ENCODE results near the gene CDH4. TPM values are rescaled to one million over a fixed set of nuclear protein-coding genes. Genes with fewer than 3 reads are reported as not detected.
"Not testable (repeated sequence)": the region's sequence is repeated elsewhere in the genome, so short reads cannot be mapped to it uniquely, and the experiment has no call there.

CDH4 gene
- total RNA-seq, 1 donor from 2014 or later, result 3.2 TPM

DNA sequence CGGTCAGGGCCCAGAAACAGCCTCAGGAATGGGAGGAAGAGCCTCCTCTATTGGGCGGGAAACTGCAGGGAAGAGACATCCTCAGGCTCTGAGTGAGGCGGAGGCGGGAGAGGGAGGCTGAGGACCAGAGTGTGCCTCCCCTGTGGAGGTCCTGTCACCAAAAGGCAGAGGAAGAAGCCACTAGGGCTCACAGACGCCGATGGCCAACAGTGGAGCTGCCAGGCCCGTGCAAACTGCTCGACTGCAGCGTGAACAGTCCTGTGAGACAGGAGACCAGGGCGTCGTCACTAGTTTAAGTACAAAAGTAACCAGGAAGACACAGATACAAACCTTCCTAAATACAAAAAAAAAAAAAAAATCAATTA is 730.9 kb downstream of the CDH4 start:
- peaks cover 3% of the 10 kb centered on the region for H3K9me3 Mint-ChIP-seq (ENCODE audit: unreplicated experiment)
- Histone ChIP-seq H3K36me3 (ENCODE audit: insufficient read depth, low read length) (peaks cover under 1% of the 10 kb centered on the region), H4K20me1 (ENCODE audit: insufficient read depth, low read length) (peaks cover 25% of the 10 kb centered on the region), H3K4me1 (ENCODE audit: insufficient read depth, low read length) (no peaks in the 10 kb centered on the region), H3K79me2 (ENCODE audit: insufficient read depth, low read length) (no peaks in the 10 kb centered on the region), H3K4me2 (ENCODE audit: low read length) (no peak overlapping the region), H3K27me3 (ENCODE audit: insufficient read depth, low read length) (no peaks in the 10 kb centered on the region), H3K27ac (ENCODE audit: low read depth, low read length) (no peak overlapping the region), H3K4me3 (ENCODE audit: insufficient read depth, low read depth, low read length) (no peak overlapping the region), H3K9me3 (ENCODE audit: insufficient read depth, low read depth, low read length) (no peaks in the 10 kb centered on the region), H2AFZ (ENCODE audit: low read depth, low read length) (no peak overlapping the region), H3K9ac (ENCODE audit: low read length) (no peak overlapping the region)
- FAIRE-seq (no peak), DNase-seq (ENCODE audit: low read depth) (no peak)
- H3K4me3 Mint-ChIP-seq (ENCODE audit: unreplicated experiment), result no peak overlapping the region
- H3K36me3 Mint-ChIP-seq (ENCODE audit: low read depth, unreplicated experiment), result peaks cover 20% of the 10 kb centered on the region
- no peaks in the 10 kb centered on the region for H3K4me1 Mint-ChIP-seq (ENCODE audit: low read depth, unreplicated experiment)
- TF ChIP-seq CTCF (IDR thresholded peaks at IDR 0.05; ENCODE audit: insufficient read depth, low read depth, low read length), result no peak
- TF ChIP-seq EZH2 (IDR thresholded peaks at IDR 0.05; ENCODE audit: insufficient read depth, low read length), result no peak
- H3K27me3 Mint-ChIP-seq (ENCODE audit: low read depth, unreplicated experiment), result no peaks in the 10 kb centered on the region
- no peak overlapping the region for H3K27ac Mint-ChIP-seq (ENCODE audit: unreplicated experiment)

DNA sequence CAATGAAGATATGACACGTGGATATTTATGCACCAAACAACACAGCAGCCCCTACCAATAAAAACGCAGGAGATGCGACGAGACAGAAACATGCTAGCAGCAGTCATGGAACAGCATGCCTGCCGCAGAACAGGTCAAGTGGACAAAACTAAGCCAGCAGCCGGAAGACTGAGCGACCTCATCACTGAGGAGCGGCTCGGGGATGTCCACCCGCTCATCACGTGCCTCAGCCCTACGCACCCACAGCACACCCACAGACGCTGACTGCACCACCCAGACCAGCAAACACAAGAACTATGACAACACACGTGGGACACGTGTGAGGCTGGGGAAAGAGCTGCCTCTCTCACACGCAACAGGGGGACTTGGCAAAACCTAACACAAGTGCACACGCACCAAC is 731.9 kb downstream of the CDH4 start:
- H3K9ac ChIP-seq (ENCODE audit: low read length), result no peak overlapping the region
- H3K27me3 ChIP-seq (ENCODE audit: insufficient read depth, low read length), result no peaks in the 10 kb centered on the region
- H3K9me3 Mint-ChIP-seq (ENCODE audit: unreplicated experiment), result peaks cover 3% of the 10 kb centered on the region
- TF ChIP-seq CTCF (IDR thresholded peaks at IDR 0.05; ENCODE audit: insufficient read depth, low read depth, low read length) (no peak), EZH2 (IDR thresholded peaks at IDR 0.05; ENCODE audit: insufficient read depth, low read length) (no peak)
- H3K4me2 ChIP-seq (ENCODE audit: low read length), result no peak overlapping the region
- no peaks in the 10 kb centered on the region for H3K27me3 Mint-ChIP-seq (ENCODE audit: low read depth, unreplicated experiment)
- no peak overlapping the region for H3K27ac ChIP-seq (ENCODE audit: low read depth, low read length)
- H2AFZ ChIP-seq (ENCODE audit: low read depth, low read length), result no peak overlapping the region
- peaks cover 2% of the 10 kb centered on the region for H3K36me3 ChIP-seq (ENCODE audit: insufficient read depth, low read length)
- no peaks in the 10 kb centered on the region for H3K4me1 Mint-ChIP-seq (ENCODE audit: low read depth, unreplicated experiment)
- DNase-seq (ENCODE audit: low read depth) (no peak), FAIRE-seq (no peak)
- H3K36me3 Mint-ChIP-seq (ENCODE audit: low read depth, unreplicated experiment), result peaks cover 22% of the 10 kb centered on the region
- peak overlapping the region; percentile 47 for H3K27ac Mint-ChIP-seq (ENCODE audit: unreplicated experiment)
- H3K79me2 ChIP-seq (ENCODE audit: insufficient read depth, low read length), result no peaks in the 10 kb centered on the region
- no peaks in the 10 kb centered on the region for H3K9me3 ChIP-seq (ENCODE audit: insufficient read depth, low read depth, low read length)
- H3K4me3 Mint-ChIP-seq (ENCODE audit: unreplicated experiment), result no peak overlapping the region
- peaks cover 25% of the 10 kb centered on the region for H4K20me1 ChIP-seq (ENCODE audit: insufficient read depth, low read length)
- no peaks in the 10 kb centered on the region for H3K4me1 ChIP-seq (ENCODE audit: insufficient read depth, low read length)
- no peak overlapping the region for H3K4me3 ChIP-seq (ENCODE audit: insufficient read depth, low read depth, low read length)

- not testable (repeated sequence) for H3K27ac Mint-ChIP-seq (ENCODE audit: unreplicated experiment); H3K9me3 ChIP-seq (ENCODE audit: insufficient read depth, low read depth, low read length); DNase-seq (ENCODE audit: low read depth)
Measured at GRCh38 chr20:61984431-61984830, 732.4 kb downstream of the CDH4 start.

More at GRCh38 chr20:61984431-61984830, 732.4 kb downstream of the CDH4 start:
- H3K27me3 ChIP-seq (ENCODE audit: insufficient read depth, low read length); H3K4me3 ChIP-seq (ENCODE audit: insufficient read depth, low read depth, low read length); H3K4me2 ChIP-seq (ENCODE audit: low read length); H3K36me3 ChIP-seq (ENCODE audit: insufficient read depth, low read length); H3K4me3 Mint-ChIP-seq (ENCODE audit: unreplicated experiment); H3K9me3 Mint-ChIP-seq (ENCODE audit: unreplicated experiment); H3K4me1 Mint-ChIP-seq (ENCODE audit: low read depth, unreplicated experiment); FAIRE-seq; H3K27ac ChIP-seq (ENCODE audit: low read depth, low read length); H3K9ac ChIP-seq (ENCODE audit: low read length); H3K79me2 ChIP-seq (ENCODE audit: insufficient read depth, low read length); H3K27me3 Mint-ChIP-seq (ENCODE audit: low read depth, unreplicated experiment); H2AFZ ChIP-seq (ENCODE audit: low read depth, low read length); H3K4me1 ChIP-seq (ENCODE audit: insufficient read depth, low read length): not testable (repeated sequence)
- H3K36me3 Mint-ChIP-seq (ENCODE audit: low read depth, unreplicated experiment), result peaks cover 25% of the 10 kb centered on the region
- H4K20me1 ChIP-seq (ENCODE audit: insufficient read depth, low read length), result peaks cover 25% of the 10 kb centered on the region

Measured in astrocyte (in vitro differentiated cells and primary cell).